Keratinocyte (primary cell): ENCODE data around the gene CRB2. TPM values are rescaled to one million over a fixed set of nuclear protein-coding genes. Genes with fewer than 3 reads are reported as not detected.

ENCODE experiments used
- DNase-seq: peaks from one replicate; pipeline ENCODE4 v3.0.0-alpha.2; 2011; ENCODE audit warnings: low read depth, missing footprints, low spot score
- FAIRE-seq: peaks from 2 replicates; lab custom pipeline; 2011; peaks lifted over from hg19 to GRCh38; lab: Jason Lieb, UNC
- H2AFZ ChIP-seq: 2 replicates; pipeline ENCODE4 v1.6.0; 2012; ENCODE audit warnings: low read length, control low read depth, inconsistent platforms; ENCODE audit not compliant: control insufficient read depth
- H3K27ac ChIP-seq: 2 replicates; pipeline ENCODE4 v1.5.1; 2011; ENCODE audit warnings: low read length; ENCODE audit not compliant: control insufficient read depth, insufficient read depth
- H3K27me3 ChIP-seq: 3 replicates; pipeline ENCODE4 v1.6.0; 2011; ENCODE audit warnings: low read length; ENCODE audit not compliant: control insufficient read depth, insufficient read depth; ENCODE audit errors: extremely low read depth
- H3K36me3 ChIP-seq, 2 experiments: 2 replicates in 1 of 2; 3 replicates in 1 of 2; pipeline ENCODE4 v1.5.1; 2011; ENCODE audit warnings: low read length in 2 of 2, mild to moderate bottlenecking in 1 of 2; ENCODE audit not compliant: control insufficient read depth in 2 of 2, insufficient read depth in 2 of 2; ENCODE audit errors: extremely low read depth in 1 of 2
- H3K4me1 ChIP-seq: 3 replicates; pipeline ENCODE4 v1.5.1; 2011; ENCODE audit warnings: low read length; ENCODE audit not compliant: control insufficient read depth, insufficient read depth; ENCODE audit errors: extremely low read depth
- H3K4me2 ChIP-seq: 3 replicates; pipeline ENCODE4 v1.6.0; 2011; ENCODE audit warnings: low read depth, low read length; ENCODE audit not compliant: control insufficient read depth, insufficient read depth; ENCODE audit errors: extremely low read depth
- H3K4me3 ChIP-seq, 3 experiments: fragments of 200-600 bp in 1 of 3; sonication (generic) in 1 of 3; 2 replicates in 2 of 3; 3 replicates in 1 of 3; pipeline ENCODE4 v1.5.1; 2011 to 2016; ENCODE audit warnings: low read length in 3 of 3, mild to moderate bottlenecking in 3 of 3, control low read depth in 2 of 3, inconsistent platforms in 1 of 3, low read depth in 1 of 3, mixed read lengths in 1 of 3, mixed run types in 1 of 3, moderate library complexity in 1 of 3; ENCODE audit not compliant: control insufficient read depth in 2 of 3, insufficient read depth in 2 of 3; ENCODE audit errors: extremely low read depth in 1 of 3
- H3K79me2 ChIP-seq: 2 replicates; pipeline ENCODE4 v1.6.0; 2012; ENCODE audit warnings: low read length; ENCODE audit not compliant: control insufficient read depth, insufficient read depth
- H3K9ac ChIP-seq: 3 replicates; pipeline ENCODE4 v1.6.0; 2011; ENCODE audit warnings: low read length; ENCODE audit not compliant: control insufficient read depth, insufficient read depth; ENCODE audit errors: extremely low read depth
- H3K9me1 ChIP-seq: 3 replicates; pipeline ENCODE4 v1.6.0; 2011; ENCODE audit warnings: low read length; ENCODE audit not compliant: control insufficient read depth, insufficient read depth; ENCODE audit errors: extremely low read depth
- H3K9me3 ChIP-seq: 2 replicates; pipeline ENCODE4 v1.5.1; 2012; ENCODE audit warnings: low read depth, low read length; ENCODE audit not compliant: control insufficient read depth
- H4K20me1 ChIP-seq: 3 replicates; pipeline ENCODE4 v1.6.0; 2011; ENCODE audit warnings: low read length; ENCODE audit not compliant: control insufficient read depth, insufficient read depth; ENCODE audit errors: extremely low read depth
- EZH2 ChIP-seq: IDR thresholded peaks from one replicate; pipeline ENCODE4 v1.6.1; 2012; ENCODE audit warnings: inconsistent platforms, mild to moderate bottlenecking, low read length, moderate library complexity
- dilution Hi-C: fragments of 300-500 bp; cut with MboI; formaldehyde crosslinking; loops from one replicate; pipeline ENCODE4 v1.7.0; 2020; ENCODE audit warnings: low sequenced_read_pairs; ENCODE audit not compliant: extremely low pct_ligation_motif_present
- polyA plus RNA-seq, 5 experiments: library from polyadenylated mRNA; depleted of rRNA in 3 of 5; stranded (reverse) in 3 of 5; stranded (forward) in 1 of 5; unstranded in 1 of 5; fragments of >200 nt; gene quantifications; 1 replicate in 1 of 5; 2 replicates in 3 of 5; 3 replicates in 1 of 5; pipeline versions ENCODE4 v1.2.1 to v1.2.3, GENCODE V29; 2011 to 2012; ENCODE audit warnings: missing spikeins in 2 of 5, low read depth in 1 of 5, low replicate concordance in 1 of 5
- TF ChIP-seq, protein P1 (sequence below), 3 experiments: IDR thresholded peaks in 1 of 3; conservative IDR thresholded peaks in 1 of 3; optimal IDR thresholded peaks in 1 of 3; 2 replicates in 2 of 3; 3 replicates in 1 of 3; pipeline versions ENCODE3 to v1.5.1; 2011; ENCODE audit warnings: low read length in 3 of 3, mild to moderate bottlenecking in 3 of 3, moderate library complexity in 2 of 3, control low read depth in 1 of 3, inconsistent platforms in 1 of 3; ENCODE audit not compliant: insufficient read depth in 2 of 3; ENCODE audit errors: extremely low read depth in 1 of 3

Gene CRB2
- polyA plus RNA-seq, 1 donor (not counting 4 experiments of a cell fraction or from before 2014, with no cell fraction given) = not detected

DNA sequence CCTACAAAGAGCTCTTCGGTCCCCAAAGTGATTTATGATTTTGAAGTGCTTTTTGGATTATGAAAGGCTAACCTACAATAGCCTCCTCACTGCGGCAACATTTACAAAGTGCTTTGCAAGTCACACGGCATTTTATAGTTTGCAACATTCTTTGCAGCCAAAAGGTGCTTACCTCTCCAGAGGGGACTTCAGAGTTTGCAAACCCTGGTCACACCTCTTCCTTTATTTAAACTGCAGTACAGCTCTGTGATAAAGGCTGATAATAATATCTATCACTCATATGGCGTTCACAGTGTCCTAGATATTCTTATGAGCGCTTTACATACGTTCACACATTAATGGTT, 20.0 kb upstream of the CRB2 start:
- no peak overlapping the region for H2AFZ ChIP-seq
- H3K9me1 ChIP-seq = no peaks in the 10 kb centered on the region
- FAIRE-seq (no peak), DNase-seq (no peak)
- H3K4me2 ChIP-seq = peak overlapping the region; percentile 55
- no peak overlapping the region for H3K9ac ChIP-seq
- no peaks in the 10 kb centered on the region for H3K79me2 ChIP-seq
- H3K36me3 ChIP-seq = no peaks in the 10 kb centered on the region
- dilution Hi-C loops = no loop called here
- H3K27ac ChIP-seq = no peak overlapping the region
- no peaks in the 10 kb centered on the region for H3K27me3 ChIP-seq
- no peaks in the 10 kb centered on the region for H3K9me3 ChIP-seq
- H3K4me1 ChIP-seq = peaks cover 10% of the 10 kb centered on the region
- TF ChIP-seq EZH2 = no peak
- TF ChIP-seq, protein P1, sequence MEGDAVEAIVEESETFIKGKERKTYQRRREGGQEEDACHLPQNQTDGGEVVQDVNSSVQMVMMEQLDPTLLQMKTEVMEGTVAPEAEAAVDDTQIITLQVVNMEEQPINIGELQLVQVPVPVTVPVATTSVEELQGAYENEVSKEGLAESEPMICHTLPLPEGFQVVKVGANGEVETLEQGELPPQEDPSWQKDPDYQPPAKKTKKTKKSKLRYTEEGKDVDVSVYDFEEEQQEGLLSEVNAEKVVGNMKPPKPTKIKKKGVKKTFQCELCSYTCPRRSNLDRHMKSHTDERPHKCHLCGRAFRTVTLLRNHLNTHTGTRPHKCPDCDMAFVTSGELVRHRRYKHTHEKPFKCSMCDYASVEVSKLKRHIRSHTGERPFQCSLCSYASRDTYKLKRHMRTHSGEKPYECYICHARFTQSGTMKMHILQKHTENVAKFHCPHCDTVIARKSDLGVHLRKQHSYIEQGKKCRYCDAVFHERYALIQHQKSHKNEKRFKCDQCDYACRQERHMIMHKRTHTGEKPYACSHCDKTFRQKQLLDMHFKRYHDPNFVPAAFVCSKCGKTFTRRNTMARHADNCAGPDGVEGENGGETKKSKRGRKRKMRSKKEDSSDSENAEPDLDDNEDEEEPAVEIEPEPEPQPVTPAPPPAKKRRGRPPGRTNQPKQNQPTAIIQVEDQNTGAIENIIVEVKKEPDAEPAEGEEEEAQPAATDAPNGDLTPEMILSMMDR (optimal IDR thresholded peaks at IDR 0.05 in 1 of 3, IDR thresholded peaks at IDR 0.05 in 1 of 3, conservative IDR thresholded peaks at IDR 0.05 in 1 of 3; ENCODE audit: extremely low read depth in 1 of 3, insufficient read depth in 2 of 3, low read length in 3 of 3) = no peak
- H4K20me1 ChIP-seq = no peaks in the 10 kb centered on the region
- H3K4me3 ChIP-seq = no peak overlapping the region

- Histone ChIP-seq H3K27me3 (no peaks in the 10 kb centered on the region), H3K4me1 (peaks cover 10% of the 10 kb centered on the region)
- TF ChIP-seq, protein P1 (optimal IDR thresholded peaks at IDR 0.05 in 1 of 3, IDR thresholded peaks at IDR 0.05 in 1 of 3, conservative IDR thresholded peaks at IDR 0.05 in 1 of 3; ENCODE audit: extremely low read depth in 1 of 3, insufficient read depth in 2 of 3, low read length in 3 of 3) = peak in 1 of 3 experiments; percentile 9
- no peak for TF ChIP-seq EZH2
Observed at GRCh38 chr9:123336449-123336848, 19.5 kb upstream of the CRB2 start.

More at GRCh38 chr9:123336449-123336848, 19.5 kb upstream of the CRB2 start:
- no peaks in the 10 kb centered on the region for H3K9me1 ChIP-seq
- no peak for DNase-seq
- dilution Hi-C loops = no loop called here
- no peak overlapping the region for H3K4me3 ChIP-seq
- no peaks in the 10 kb centered on the region for H3K36me3 ChIP-seq
- H3K9me3 ChIP-seq = no peaks in the 10 kb centered on the region
- no peak overlapping the region for H3K4me2 ChIP-seq
- no peaks in the 10 kb centered on the region for H4K20me1 ChIP-seq
- H3K79me2 ChIP-seq = no peaks in the 10 kb centered on the region
- no peak for FAIRE-seq
- H3K9ac ChIP-seq = no peak overlapping the region
- H2AFZ ChIP-seq = no peak overlapping the region
- H3K27ac ChIP-seq = no peak overlapping the region
